HepG2 (cell line): ENCODE data around the gene ABHD15.

Source experiments
- MZF1 ChIP-seq: sonication (generic); formaldehyde crosslinking; IDR thresholded peaks from 2 replicates; pipeline ENCODE4 v1.8.1; 2023; ENCODE audit warnings: mild to moderate bottlenecking, missing genetic modification reagents, borderline replicate concordance
- SP5 ChIP-seq: IDR thresholded peaks from 2 replicates; pipeline ENCODE4 v1.6.1; 2016; ENCODE audit warnings: low read depth, borderline replicate concordance
- ZNF335 ChIP-seq: sonication (generic); formaldehyde crosslinking; IDR thresholded peaks from 2 replicates; pipeline ENCODE4 v1.4.0; 2020; ENCODE audit warnings: missing genetic modification reagents
- TF ChIP-seq, protein P1 (sequence below): sonication (generic); formaldehyde crosslinking; IDR thresholded peaks from 2 replicates; pipeline ENCODE4 v1.4.0; 2020; ENCODE audit warnings: missing genetic modification reagents
- TF ChIP-seq, protein P2 (sequence below): sonication (generic); formaldehyde crosslinking; IDR thresholded peaks from 2 replicates; pipeline ENCODE4 v1.5.0; 2020; ENCODE audit warnings: mild to moderate bottlenecking, missing genetic modification reagents, moderate library complexity

DNA sequence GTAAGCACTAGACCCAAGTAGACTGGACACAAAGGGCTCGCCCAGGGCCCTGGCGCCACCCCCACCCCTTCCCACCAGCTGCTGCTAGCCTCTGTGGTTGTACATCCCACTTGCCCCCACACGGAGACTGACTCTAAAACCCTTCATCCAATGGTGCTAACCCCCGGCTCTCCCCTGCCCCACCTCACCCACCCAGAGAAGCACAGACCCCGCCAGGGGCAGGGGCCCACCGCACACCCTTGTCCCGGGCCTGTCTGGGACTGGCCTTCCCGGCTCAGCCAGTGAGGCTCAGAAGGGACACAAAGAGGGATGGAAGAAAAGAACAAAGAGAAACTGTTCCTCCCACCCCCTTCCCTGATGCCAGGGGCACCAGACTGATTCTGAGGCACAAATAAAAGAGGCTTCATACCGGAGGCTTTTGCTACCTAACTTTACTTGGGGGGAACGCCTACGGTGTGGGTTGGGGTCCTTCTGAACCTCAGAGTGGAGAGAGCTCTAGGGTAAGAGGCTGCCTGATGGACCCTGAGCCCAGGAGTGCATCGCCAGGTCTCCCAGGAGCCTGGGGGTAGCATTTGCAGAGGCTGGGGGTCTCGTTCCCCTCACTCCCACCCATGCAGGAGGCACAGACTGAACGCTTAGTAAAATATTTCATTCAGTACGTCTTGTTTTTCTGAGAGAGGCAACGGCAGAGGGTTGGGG is 47.7 kb upstream of the ABHD15 start:
- no peak for TF ChIP-seq MZF1 (CRISPR knock-in tag)
- TF ChIP-seq ZNF335 (CRISPR knock-in tag) = no peak
- TF ChIP-seq, protein P1, sequence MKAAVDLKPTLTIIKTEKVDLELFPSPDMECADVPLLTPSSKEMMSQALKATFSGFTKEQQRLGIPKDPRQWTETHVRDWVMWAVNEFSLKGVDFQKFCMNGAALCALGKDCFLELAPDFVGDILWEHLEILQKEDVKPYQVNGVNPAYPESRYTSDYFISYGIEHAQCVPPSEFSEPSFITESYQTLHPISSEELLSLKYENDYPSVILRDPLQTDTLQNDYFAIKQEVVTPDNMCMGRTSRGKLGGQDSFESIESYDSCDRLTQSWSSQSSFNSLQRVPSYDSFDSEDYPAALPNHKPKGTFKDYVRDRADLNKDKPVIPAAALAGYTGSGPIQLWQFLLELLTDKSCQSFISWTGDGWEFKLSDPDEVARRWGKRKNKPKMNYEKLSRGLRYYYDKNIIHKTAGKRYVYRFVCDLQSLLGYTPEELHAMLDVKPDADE (CRISPR knock-in tag) = no peak
- no peak for TF ChIP-seq SP5 (CRISPR knock-in tag)
- TF ChIP-seq, protein P2, sequence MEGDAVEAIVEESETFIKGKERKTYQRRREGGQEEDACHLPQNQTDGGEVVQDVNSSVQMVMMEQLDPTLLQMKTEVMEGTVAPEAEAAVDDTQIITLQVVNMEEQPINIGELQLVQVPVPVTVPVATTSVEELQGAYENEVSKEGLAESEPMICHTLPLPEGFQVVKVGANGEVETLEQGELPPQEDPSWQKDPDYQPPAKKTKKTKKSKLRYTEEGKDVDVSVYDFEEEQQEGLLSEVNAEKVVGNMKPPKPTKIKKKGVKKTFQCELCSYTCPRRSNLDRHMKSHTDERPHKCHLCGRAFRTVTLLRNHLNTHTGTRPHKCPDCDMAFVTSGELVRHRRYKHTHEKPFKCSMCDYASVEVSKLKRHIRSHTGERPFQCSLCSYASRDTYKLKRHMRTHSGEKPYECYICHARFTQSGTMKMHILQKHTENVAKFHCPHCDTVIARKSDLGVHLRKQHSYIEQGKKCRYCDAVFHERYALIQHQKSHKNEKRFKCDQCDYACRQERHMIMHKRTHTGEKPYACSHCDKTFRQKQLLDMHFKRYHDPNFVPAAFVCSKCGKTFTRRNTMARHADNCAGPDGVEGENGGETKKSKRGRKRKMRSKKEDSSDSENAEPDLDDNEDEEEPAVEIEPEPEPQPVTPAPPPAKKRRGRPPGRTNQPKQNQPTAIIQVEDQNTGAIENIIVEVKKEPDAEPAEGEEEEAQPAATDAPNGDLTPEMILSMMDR (CRISPR knock-in tag) = no peak
